HTR-8/SVneo (cell line): Measurements from ENCODE around the gene PSTPIP1.
A peak's percentile ranks its signal among the peaks of the same experiment; 100 is the strongest.

Source experiments
- DNase-seq: peaks from one replicate; pipeline ENCODE4 v3.0.0; 2011; ENCODE audit warnings: low spot score, mixed read lengths; ENCODE audit not compliant: insufficient read length
- FAIRE-seq: peaks from 2 replicates; lab custom pipeline; 2011; peaks lifted over from hg19 to GRCh38; lab: Jason Lieb, UNC

PSTPIP1 gene

DNA sequence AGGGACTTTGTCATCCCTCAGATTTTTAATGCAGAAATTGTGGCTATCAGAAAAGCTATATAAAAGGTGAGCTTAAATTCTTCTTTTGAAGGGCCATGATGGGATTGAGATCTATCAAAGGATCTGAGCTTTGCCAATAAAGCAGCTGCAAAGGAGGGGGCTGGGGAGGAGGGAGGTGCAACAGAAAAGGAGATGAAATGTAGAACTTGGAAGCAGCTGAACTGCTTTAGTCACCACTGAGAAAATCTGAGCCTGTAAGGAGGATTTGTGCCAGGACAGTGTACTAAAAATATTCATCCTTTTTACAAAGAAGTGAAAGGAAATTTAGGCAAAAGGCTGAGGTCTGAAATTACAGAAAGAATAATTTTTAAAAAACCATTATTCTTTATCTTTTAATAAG is 65.6 kb downstream of the PSTPIP1 start:
- DNase-seq (no peak), FAIRE-seq (no peak)

DNA sequence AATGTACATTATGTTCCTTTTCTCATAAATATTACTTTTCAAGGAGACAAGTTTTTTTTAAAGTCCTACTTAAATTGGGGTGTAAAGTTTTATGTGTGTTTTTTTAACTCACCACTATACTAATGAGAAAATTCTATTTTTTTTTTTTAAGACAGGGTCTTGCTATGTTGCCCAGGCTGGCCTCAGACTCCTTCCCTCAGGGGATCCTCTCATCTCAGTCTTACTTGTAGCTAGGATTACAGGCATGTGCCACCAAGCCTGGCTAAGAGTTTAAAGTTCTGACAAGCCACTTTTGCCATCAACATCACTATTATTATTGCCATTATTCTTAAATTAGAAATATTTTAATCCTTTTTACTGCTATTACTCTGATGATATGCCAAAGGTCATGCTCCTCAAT is 68.3 kb downstream of the PSTPIP1 start:
- no peak for DNase-seq
- FAIRE-seq, result no peak

DNA sequence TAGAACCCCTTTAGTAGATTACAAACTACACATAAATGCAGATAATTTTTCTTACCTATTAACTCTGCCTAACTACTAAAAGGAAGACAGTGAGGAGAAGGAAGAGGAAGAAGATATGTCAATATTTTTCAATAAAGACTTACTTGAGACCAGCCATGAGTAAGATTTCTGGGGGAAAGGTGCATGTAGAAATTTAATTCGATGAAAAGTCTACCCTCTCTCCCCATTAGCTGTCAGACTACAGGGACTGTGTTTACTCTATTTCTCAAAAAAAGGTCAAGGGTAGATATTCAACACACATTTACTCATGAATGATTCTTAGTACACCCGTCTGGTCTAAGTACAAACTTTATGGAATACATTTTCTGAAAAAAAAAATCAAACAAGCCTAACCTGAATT is 69.1 kb downstream of the PSTPIP1 start:
- no peak for FAIRE-seq
- DNase-seq, result no peak

DNA sequence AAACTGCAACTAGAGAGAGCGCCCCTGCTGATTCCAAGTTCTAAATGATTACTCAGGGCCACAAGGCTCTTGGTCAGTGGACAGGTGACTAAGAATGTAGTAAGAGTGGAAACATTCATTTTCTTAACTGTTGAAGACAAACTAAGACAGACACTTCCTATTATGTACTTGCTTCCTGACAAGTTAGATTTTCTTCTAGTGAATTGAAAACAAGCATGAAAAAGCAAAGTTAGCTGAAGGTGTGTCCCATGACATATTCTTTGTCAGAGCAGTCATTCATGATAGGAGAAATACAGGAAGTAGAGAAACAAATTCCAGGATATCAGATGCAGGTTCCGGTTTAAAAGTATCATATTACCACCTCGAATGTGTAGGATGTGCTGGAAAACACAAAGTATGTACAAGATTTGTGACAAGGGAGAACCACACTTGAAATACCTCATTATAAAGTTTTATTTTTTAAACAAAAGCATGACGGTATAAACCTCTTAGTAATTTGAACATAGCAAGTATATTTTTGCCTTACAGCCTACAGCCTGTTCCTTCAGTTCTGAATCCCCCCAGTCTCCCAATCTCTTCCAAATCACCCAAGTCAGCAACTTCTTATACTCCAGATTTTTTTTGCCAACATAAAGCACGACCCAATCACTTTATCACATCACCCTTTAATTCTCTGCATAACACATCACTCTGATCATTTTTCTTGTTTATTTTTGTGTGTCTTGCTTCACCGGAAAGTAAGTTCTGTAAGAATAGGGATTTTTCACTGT is 69.8 kb downstream of the PSTPIP1 start:
- FAIRE-seq (no peak), DNase-seq (no peak)

DNA sequence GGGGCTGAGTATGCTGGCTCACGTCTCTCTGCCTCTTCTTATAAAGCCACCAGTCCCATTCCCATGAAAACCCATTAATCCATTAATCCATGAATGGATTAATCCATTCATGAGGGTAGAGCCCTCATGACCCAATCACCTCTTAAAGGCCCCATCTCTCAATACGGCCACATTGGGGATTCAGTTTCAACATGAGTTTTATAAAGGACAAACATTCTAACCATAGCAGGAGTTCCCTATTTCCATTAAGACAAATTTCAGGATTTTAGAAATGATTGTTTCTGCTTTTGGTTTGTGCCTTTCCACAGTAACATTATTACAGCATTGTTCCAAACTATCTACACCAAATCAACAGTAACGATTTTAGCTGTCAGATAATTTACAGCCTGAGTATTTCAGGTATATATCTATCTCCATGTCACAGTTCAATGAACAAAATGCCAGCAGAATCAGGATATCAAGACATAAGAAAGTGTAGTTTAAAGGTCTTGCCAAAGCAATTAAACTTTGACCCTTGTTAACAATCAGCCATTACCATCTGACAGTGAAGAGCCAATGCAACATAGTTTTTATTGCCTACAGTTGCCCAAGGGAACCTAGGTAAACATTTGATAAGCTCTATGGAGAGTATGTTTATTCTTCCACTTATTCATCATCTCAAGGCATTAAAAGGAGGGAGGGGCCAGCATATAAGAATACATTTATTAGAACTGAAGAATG is 72.2 kb downstream of the PSTPIP1 start:
- DNase-seq (no peak), FAIRE-seq (no peak)

DNA sequence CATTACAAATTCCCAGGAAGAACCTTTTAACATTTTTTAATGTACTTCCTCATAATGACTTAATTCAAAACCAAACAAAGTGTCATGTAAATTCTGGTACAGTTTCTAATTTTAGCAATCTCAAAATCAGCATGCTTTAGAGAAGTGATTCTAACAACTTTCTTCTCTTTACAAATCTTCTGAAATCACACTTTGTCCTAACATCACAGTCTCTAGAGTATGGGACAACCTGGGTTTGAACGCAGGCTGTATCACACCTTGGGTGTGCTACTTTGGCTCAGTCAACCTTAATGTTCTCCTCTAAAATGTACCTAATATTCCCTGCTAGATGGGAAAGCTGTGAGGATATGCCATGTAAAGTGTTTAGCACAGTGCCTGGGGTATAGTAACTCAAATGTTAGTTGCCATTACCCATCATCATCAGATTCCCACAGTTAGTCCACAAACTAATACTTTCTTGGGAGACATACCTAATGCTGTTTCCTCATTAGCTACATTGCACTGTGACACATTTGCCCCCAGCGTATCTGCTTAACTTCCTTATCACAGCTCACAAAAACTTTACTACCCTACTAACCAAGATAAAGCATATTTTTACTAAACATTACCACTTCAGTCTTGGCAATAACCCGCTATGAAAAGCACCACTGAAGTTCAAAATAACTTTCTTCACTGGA is 72.9 kb downstream of the PSTPIP1 start:
- FAIRE-seq, result no peak
- DNase-seq, result no peak

DNA sequence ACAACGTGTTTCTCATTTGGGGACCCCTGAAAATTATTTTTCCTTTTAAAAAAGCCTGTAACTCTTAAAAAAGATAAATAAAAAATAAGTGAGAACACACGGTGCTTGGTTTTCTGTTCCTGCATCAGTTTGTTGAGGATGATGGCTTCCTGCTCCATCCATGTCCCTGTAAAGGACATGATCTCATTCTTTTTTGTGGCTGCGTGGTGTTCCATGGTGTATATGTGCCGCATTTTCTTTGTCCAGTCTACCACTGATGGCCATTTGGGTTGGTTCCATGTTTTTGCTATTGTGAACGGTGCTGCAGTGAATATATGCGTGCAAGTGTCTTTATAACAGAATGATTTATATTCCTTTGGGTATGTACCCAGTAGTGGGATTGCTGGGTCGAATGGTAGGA is 73.7 kb downstream of the PSTPIP1 start:
- FAIRE-seq (no peak), DNase-seq (no peak)

DNA sequence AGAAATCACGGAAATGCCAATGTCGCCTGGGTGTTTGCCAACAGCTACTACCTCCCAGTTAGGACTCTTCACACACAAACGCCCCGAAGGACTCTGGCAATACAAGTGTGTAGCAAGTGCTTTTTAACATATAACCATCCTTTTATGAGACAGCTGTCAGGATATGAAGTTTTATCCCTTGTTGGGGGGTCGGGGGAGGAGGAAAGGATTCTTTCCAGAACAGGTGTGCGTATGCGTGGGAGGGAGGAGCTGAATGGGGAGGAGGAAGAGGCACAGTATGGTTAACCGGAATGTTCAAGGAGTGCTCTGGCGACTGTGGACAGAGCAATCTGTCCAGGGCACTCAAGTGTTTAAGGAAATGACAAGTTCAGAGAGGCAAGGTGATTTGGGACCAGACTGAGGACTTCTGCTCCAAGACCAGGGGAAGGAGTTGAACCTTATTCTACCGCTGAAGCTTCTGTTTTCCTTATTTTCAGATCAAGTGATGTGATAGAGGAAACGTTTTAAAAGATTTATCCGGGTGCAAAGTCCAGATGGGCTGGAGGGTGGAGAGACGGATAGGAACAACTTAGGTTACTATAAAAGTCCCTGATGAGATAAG is 74.7 kb downstream of the PSTPIP1 start:
- DNase-seq, result no peak
- no peak for FAIRE-seq

DNA sequence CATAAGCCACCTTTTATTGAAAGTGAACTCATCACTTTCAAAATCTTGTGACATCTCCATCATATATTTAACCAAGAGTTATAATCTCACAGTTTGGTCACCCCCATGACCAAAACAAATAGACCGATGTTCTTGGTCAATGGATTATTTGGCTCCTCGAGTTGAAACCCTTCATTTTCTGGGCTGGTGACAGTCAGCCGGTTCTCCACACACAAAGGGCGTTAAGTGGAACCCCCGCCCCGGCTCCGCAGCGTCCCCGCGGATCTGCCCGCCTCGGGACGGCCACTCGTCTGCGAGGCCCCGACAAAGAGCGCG is 75.2 kb downstream of the PSTPIP1 start:
- no peak for FAIRE-seq
- no peak for DNase-seq

DNA sequence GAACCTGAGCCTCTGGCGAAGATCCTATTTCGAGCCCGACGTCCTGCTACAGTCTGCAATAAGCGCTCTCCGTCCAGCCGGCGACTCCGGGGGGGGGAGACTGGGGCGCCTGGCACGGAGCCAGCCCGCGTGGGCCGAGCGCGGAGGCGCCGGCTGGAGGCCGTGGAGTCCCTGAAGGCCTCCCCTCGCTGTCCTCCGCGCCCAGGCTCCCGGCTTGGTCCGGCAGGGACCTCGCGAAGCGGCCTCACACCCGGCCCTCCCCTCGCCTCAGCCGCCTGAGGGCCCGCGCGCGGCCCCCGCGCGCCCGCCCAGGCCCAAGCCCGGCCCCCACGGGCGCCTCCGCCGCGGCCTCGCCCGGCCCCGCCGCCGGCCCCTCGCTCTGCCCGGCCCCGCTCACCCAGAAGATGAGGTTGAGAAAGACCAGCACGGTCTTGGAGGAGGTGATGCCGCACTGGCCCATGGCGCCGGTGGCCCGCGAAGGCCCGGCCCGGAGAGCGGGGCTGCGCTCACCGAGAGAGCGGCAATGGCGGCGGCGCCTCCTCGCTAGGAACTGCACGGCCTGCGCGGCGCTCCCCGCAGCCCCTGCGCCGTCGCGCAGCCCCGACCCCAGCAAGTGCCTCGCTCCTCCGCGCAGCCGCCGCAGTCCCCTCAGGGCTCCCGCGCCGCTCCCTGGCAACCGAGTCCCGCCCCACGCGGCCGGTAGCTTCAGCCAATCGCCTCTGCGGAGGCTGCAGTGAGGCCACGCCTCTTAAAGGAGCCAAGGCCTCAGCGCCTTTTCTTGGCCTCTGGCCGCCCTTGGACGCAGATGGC is 75.8 kb downstream of the PSTPIP1 start, which contains the start of gene TSPAN3:
Gene TSPAN3 (minus strand): TSS at position 615 of the 810 bp plus-strand sequence. CDS start 155 bp downstream, at position 460.
- DNase-seq (peak; percentile 90), FAIRE-seq (no peak)

DNA sequence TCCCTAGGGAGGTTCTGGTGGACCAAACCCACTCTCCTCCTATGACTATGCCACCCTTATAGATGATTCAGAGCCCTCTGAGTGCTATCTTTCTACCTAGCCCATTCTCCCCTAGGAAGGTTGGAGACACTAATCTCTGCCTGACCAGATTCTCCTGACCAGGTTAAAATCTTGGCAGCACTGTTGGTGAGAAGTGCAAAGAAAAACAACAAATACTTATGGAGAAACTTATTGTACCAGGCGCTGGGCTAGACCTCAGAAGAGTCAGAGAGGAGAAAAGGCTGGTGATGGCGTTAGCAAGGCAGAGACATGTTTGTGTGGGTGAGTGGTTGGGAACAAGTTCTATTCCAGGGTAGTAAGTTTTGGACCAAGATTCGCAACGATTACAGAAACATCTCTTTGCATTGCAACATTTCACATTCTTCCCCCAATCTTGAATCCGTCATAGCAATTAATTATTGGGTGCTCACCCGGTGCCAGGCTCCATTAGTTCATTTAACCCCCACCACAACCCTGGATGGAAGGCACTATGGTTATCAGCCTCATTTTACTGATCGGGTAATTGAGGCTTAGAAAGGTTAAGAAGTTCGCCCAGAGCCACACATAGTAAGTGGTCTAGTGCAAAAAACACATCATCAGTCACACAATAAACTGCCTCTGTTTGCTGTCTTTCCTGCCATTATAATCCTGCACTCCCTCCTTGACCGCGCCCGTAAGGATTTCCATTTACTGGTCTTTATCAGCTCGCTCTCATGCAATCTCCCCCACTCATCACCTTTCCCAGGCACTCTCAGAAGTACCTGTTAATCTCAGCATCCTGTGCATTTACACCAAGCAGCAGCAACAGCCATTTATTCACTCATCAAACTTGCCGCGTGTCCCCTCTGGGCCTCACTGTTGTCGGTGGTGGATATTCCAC is 76.6 kb downstream of the PSTPIP1 start:
- DNase-seq (no peak), FAIRE-seq (no peak)

DNA sequence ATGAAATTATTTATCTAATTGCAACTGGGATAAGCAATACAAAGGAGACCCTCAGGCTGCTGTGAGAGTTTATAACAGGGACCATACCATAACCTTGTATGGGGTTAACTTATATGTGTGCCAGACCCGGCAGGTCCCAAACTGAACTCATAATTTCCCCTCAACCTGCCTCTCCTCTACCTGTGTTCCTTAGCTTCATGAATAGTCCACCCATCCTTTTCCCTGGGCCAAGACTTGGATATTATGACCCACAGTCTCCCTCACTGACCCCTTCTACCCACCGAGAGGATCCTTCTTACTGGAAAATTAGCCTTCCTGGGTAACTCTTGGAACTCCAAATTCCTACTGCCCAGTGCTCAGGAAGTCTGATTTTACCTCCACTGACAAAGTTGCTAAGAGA is 79.4 kb downstream of the PSTPIP1 start:
- FAIRE-seq, result no peak
- DNase-seq, result no peak

DNA sequence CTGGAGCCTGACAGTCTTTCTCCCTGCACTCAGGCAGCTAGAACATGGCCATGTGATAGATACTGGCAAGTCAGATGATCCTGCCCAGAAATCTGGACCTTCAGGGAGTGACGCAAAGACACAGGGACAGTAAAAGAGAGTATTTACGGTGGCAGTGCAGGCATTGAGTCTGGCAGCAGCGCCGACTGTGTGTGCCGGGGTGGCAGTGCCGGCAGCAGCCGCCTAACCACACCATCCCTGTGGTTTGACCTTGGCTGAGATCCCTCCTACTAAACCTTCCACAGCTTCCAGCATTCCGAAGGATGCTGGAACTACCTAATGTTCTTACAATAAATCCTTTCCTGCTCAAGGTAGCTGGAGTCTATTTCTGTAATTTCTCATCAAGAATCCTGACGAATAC is 80.6 kb downstream of the PSTPIP1 start:
- no peak for DNase-seq
- FAIRE-seq, result no peak

DNA sequence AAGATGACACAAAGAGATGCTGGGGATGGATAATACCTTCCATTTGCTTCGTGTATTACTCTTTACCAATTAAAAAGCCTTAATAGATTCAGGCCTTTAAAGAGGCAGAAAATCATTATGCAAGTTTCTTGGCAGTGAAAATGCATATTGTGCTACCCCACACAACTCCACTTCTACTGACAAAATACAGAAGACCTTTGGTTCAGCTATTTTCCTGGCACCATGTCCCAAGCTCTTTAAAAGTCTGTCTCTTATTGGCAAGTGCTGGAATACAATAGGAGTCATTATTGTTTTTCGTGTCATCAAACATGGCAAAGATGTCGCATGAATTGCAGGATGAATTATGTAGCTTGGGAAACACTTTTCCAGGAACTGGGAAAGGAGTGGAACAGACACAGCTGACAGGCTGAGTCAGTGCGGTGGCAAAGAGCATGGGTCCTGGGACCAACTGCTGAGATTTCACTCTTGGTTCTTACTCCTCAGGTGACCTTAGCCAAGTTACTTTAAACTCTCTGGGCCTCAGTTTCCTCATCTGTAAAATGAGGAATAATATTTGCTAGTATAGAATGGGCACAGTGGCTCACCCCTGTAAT is 81.5 kb downstream of the PSTPIP1 start:
- DNase-seq (no peak), FAIRE-seq (no peak)

DNA sequence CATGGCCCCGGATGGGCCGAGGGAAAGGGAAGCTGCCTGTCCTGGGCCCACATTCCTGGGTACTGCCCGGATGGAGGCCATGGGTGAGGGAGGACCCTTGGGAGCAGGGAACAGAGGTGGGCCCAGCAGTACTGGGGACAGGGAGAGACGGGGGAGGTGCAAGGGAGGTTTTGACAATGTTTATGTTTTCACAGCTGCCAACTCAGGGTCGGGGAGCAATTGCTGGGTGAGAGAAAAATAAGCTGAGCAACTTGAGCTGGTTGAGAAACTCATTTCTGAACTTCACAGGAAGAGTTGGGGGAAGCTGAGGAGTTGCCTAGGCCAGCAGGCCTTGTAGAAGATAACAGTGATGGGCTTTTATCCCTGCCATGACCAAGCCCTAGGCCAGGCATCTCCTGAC is 87.0 kb downstream of the PSTPIP1 start:
- DNase-seq, result no peak
- FAIRE-seq, result no peak

DNA sequence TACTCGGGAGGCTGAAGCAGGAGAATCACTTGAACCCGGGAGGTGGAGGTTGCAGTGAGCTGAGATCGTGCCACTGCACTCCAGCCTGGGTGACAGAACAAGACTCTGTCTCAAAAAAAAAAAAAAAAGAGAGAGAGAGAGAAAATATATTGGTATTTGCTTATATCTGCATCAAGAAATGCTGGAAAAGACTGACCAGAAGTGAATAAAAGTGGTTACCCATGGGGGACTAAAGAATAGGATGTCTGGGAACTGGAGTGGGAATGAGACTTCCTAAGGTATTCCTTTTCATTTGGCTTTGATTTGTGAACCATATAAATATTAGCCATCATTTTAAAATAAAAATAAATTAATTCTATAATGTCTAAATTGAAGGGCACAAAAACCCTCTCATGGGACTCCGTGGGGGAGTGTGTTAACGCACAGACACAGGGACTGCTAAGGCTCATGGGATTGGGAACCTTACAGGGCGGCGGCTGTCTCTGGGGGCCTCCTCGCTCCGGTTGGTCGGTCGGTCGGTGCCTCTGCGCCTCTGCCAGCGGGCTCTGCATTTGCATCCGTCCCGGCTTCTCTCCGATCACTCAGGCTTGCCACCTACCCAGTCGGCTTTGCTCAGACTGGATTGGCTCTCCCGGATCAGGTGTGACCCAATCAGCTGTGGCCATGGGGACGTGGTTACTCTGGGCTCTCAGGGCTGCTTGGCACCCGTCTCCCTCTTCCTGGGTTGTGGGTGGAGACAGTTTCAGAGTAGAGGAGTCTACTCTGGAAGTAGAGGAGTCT is 88.6 kb downstream of the PSTPIP1 start:
- no peak for DNase-seq
- FAIRE-seq, result no peak

DNA sequence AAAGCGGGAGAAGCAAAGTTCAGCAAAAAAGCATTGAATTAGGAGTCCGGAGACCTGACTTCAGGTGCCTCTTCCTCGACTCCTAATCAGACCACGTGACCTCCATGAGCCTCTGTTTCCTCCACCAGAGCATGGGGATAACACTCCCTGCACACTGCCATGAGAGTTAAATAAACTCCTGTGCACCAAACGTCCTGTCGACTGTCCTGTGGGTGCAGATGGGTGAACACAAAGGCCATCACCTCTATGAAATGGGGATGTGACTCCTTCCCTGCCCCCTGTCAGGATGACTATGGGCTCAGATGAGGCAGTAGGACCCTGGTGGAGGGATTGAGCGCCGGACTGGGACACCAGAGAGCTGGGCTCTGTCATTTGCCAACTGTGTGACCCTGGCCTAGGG is 89.5 kb downstream of the PSTPIP1 start:
- DNase-seq (no peak), FAIRE-seq (no peak)

DNA sequence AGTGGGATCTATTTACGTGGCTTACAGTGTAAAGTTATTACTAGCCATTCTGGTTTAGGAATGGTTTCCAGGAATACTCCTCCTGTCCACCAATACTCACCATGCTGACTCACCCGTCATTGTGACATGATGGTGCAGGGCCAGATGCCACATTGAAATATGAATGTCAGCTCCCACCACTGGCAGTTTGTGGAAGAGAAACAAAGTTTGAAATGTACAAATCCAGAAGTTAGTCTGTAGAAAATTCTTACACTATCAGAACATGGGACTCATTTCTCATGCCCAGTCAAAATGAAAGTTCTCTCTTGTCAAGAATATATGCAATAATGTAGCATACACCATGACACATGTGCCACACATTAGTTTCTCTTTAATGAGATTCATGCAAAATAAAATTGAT is 90.4 kb downstream of the PSTPIP1 start:
- DNase-seq (peak; percentile 54), FAIRE-seq (peak; percentile 89)
